Gastrocnemius medialis (tissue), 4 donors: ENCODE data around the gene TCF12. TPM values are rescaled to one million over a fixed set of nuclear protein-coding genes. Genes with fewer than 3 reads are reported as not detected.
"Not testable (repeated sequence)": the region's sequence is repeated elsewhere in the genome, so short reads cannot be mapped to it uniquely, and the experiment has no call there.

ENCODE experiments used
- ATAC-seq, 2 donors: fragments of 150-250 bp; one replicate each; pipeline ENCODE4 v1.9.1; 2016
- DNase-seq, 2 donors: peaks; one replicate each; pipeline ENCODE4 v3.0.0-alpha.2; 2019
- H3K27ac ChIP-seq, 4 donors: fragments of 200-600 bp; sonication (generic); 1 replicate in 1 of 4; 2 replicates in 3 of 4; pipeline ENCODE4 v1.5.1; 2016 to 2018; ENCODE audit warnings: mild to moderate bottlenecking in 2 of 4, moderate library complexity in 1 of 4
- H3K27me3 ChIP-seq, 3 donors: fragments of 200-600 bp; sonication (generic) in 2 of 3; 1 replicate in 1 of 3; 2 replicates in 2 of 3; pipeline versions ENCODE4 v1.5.1 to v1.6.0; 2016 to 2019; ENCODE audit warnings: mild to moderate bottlenecking in 1 of 3, moderate library complexity in 1 of 3
- H3K36me3 ChIP-seq, 2 donors: fragments of 200-600 bp; sonication (generic) in 1 of 2; one replicate each; pipeline ENCODE4 v1.5.1; 2017 to 2018
- H3K4me1 ChIP-seq, 2 donors: fragments of 200-600 bp; sonication (generic) in 1 of 2; one replicate each; pipeline ENCODE4 v1.5.1; 2016 to 2017; ENCODE audit warnings: mild to moderate bottlenecking in 2 of 2
- H3K4me3 ChIP-seq, 4 donors: fragments of 200-600 bp; sonication (generic) in 3 of 4; 1 replicate in 1 of 4; 2 replicates in 3 of 4; pipeline ENCODE4 v1.5.1; 2016 to 2019; ENCODE audit warnings: mild to moderate bottlenecking in 2 of 4
- H3K9me3 ChIP-seq, 3 donors: fragments of 200-600 bp; sonication (generic) in 2 of 3; 1 replicate in 1 of 3; 2 replicates in 2 of 3; pipeline ENCODE4 v1.5.1; 2016 to 2019
- POLR2A ChIP-seq, 2 donors: fragments of 450-650 bp; IDR thresholded peaks; one replicate each; pipeline ENCODE4 v1.6.1; 2017; ENCODE audit warnings: antibody characterized with exemption in 2 of 2, mild to moderate bottlenecking in 2 of 2, moderate library complexity in 2 of 2
- in situ Hi-C, 4 donors: fragments of 200-750 bp; cut with MboI; loops; one replicate each; pipeline versions ENCODE4 v1.15.0 to v1.8.0; 2017; ENCODE audit warnings: low sequenced_read_pairs in 4 of 4
- intact Hi-C: fragments of 100-400 bp; cut with DNase I; formaldehyde crosslinking; loops from one replicate; pipeline ENCODE4 v1.15.1; 2023; ENCODE audit warnings: low total_unique reads
- total RNA-seq, 4 donors: library from RNA; depleted of rRNA; stranded (reverse); fragments of >200 nt; gene quantifications; one replicate each; pipeline versions ENCODE4 v1.1.0 to v1.2.3, GENCODE V29; 2016
- TF ChIP-seq, protein P1 (sequence below), 5 experiments: fragments of 450-650 bp in 3 of 5; fragments of 200-600 bp in 2 of 5; sonication (generic) in 2 of 5; IDR thresholded peaks in 4 of 5; conservative IDR thresholded peaks in 1 of 5; 1 replicate in 4 of 5; 2 replicates in 1 of 5; pipeline ENCODE4 v1.5.1; 2016 to 2019; ENCODE audit warnings: antibody characterized with exemption in 5 of 5, mild to moderate bottlenecking in 3 of 5, moderate library complexity in 3 of 5

The TCF12 gene
- total RNA-seq, 4 donors from 2014 or later, result 34.9 to 63.0 (median 51.4) TPM

DNA sequence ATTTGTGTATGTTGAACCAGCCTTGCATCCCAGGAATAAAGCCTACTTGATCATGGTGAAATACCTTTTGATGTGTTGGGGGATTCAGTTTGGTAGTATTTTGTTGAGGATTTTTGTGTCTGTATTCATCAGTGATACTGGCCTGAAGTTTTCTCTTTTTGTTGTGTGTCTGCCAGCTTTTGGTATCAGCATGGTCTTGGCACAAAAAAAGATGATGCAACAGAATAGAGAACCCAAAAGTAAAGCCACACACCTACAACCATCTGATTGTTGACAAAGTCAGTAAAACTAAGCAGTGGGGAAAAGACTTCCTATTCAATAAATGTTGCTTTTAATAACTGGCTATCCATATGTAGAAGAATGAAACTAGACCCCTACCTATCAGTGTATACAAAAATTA, 77.6 kb downstream of the TCF12 start:
- H3K9me3 ChIP-seq, result no peaks in the 10 kb centered on the region
- in situ Hi-C loops, result no loop called here

DNA sequence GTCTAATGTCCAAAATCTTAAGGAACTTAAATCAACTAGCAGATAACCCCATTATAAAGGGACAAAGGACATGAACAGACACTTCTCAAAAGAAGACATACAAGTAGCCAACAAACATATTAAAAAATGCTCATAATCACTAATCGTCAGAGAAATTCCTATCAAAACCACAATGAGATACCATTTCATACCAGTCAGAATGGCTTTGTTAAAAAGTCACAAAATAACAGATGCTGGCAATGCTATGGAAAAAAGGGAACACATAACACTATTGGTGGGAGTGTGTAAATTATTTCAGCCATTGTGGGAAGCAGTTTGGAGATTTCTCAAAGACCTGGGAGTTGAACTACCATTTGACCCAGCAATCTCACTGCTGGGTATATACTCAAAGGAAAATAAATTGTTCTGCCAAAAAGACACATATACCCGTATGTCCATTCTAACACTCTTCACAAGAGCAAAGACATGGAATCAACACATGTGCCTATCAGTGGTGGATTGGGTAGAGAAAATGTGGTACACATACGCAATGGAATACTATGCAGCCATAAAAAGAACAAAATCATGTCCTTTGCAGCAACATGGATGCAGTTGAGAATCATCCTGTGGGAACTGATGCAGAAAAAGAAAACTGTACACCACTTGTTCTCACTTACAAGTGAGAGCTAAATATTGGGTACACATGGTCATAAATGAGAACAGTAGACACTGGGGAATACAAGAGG, 78.5 kb downstream of the TCF12 start:
- peaks cover 8 to 9% of the 10 kb centered on the region in 2 donors for H3K4me1 ChIP-seq
- intact Hi-C loops, result no loop called here
- H3K4me3 ChIP-seq, result no peak overlapping the region
- ATAC-seq (no peak), DNase-seq (no peak)
- no peak overlapping the region for H3K27ac ChIP-seq
- H3K9me3 ChIP-seq, result no peaks in the 10 kb centered on the region
- in situ Hi-C loops, result no loop called here
- H3K36me3 ChIP-seq, result no peaks in the 10 kb centered on the region
- TF ChIP-seq POLR2A (IDR thresholded peaks at IDR 0.05), result no peak
- TF ChIP-seq, protein P1, sequence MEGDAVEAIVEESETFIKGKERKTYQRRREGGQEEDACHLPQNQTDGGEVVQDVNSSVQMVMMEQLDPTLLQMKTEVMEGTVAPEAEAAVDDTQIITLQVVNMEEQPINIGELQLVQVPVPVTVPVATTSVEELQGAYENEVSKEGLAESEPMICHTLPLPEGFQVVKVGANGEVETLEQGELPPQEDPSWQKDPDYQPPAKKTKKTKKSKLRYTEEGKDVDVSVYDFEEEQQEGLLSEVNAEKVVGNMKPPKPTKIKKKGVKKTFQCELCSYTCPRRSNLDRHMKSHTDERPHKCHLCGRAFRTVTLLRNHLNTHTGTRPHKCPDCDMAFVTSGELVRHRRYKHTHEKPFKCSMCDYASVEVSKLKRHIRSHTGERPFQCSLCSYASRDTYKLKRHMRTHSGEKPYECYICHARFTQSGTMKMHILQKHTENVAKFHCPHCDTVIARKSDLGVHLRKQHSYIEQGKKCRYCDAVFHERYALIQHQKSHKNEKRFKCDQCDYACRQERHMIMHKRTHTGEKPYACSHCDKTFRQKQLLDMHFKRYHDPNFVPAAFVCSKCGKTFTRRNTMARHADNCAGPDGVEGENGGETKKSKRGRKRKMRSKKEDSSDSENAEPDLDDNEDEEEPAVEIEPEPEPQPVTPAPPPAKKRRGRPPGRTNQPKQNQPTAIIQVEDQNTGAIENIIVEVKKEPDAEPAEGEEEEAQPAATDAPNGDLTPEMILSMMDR (IDR thresholded peaks at IDR 0.05 in 4 of 5, conservative IDR thresholded peaks at IDR 0.05 in 1 of 5), result no peak
- no peaks in the 10 kb centered on the region for H3K27me3 ChIP-seq

More for the DNA sequence above, 77.6 kb downstream of the TCF12 start:
- ATAC-seq (no peak), DNase-seq (no peak)
- Histone ChIP-seq H3K36me3 (no peaks in the 10 kb centered on the region), H3K4me3 (no peak overlapping the region), H3K27me3 (no peaks in the 10 kb centered on the region), H3K27ac (no peak overlapping the region), H3K4me1 (peaks cover 8 to 9% of the 10 kb centered on the region in 2 donors)
- intact Hi-C loops, result no loop called here
- no peak for TF ChIP-seq POLR2A (IDR thresholded peaks at IDR 0.05)
- TF ChIP-seq, protein P1 (IDR thresholded peaks at IDR 0.05 in 4 of 5, conservative IDR thresholded peaks at IDR 0.05 in 1 of 5), result no peak

DNA sequence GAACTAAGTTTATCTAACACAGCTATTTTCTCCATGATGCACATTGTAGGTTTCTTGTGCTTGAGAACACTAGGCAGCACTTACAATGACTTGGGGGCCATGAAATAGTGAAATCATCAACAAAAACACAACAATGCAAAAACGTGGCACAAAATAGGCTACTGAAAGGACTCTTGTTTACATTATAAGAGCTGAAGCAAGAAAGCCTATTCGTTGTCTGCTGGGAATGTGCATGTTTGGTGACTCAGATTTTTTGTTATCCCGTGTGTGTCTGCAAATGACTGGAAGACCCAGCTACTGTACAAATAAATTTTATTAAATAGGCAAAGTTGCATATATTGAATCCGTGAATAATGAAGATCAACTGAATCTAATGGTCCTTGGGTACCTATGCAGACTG, 85.0 kb downstream of the TCF12 start:
- Histone ChIP-seq H3K36me3 (no peaks in the 10 kb centered on the region), H3K4me3 (no peak overlapping the region), H3K9me3 (no peaks in the 10 kb centered on the region), H3K27ac (no peak overlapping the region), H3K4me1 (peaks cover 6 to 13% of the 10 kb centered on the region in 2 donors), H3K27me3 (no peaks in the 10 kb centered on the region)
- DNase-seq (no peak), ATAC-seq (no peak)
- TF ChIP-seq POLR2A (IDR thresholded peaks at IDR 0.05), result no peak
- TF ChIP-seq, protein P1 (IDR thresholded peaks at IDR 0.05 in 4 of 5, conservative IDR thresholded peaks at IDR 0.05 in 1 of 5), result no peak
- in situ Hi-C loops, result no loop called here
- intact Hi-C loops, result no loop called here

DNA sequence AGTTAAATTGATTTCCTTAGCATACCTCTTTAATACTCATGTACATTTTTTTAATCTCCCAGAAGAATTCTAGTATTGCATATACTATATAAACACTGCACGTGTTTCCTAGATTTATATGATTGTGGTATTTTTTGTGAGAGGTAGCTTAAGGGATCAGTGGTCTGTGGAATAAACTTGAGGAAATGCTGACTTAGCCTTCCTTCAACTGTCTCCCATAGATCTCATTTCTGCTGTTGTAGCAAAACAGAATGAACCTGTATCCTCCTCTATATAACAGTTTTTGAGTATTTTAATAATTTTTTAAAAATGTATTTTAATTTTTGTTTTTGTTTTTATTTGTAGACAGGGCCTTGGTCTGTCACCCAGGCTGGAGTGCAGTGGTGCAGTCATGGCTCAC, 86.8 kb downstream of the TCF12 start:
- DNase-seq (no peak), ATAC-seq (no peak)
- in situ Hi-C loops (no loop called here), intact Hi-C loops (no loop called here)
- no peaks in the 10 kb centered on the region for H3K9me3 ChIP-seq
- no peaks in the 10 kb centered on the region for H3K27me3 ChIP-seq
- no peak overlapping the region for H3K4me3 ChIP-seq
- H3K27ac ChIP-seq, result no peak overlapping the region
- TF ChIP-seq POLR2A (IDR thresholded peaks at IDR 0.05), result no peak
- TF ChIP-seq, protein P1 (IDR thresholded peaks at IDR 0.05 in 4 of 5, conservative IDR thresholded peaks at IDR 0.05 in 1 of 5), result no peak
- H3K4me1 ChIP-seq, result peaks cover 6 to 16% of the 10 kb centered on the region in 2 donors
- H3K36me3 ChIP-seq, result no peaks in the 10 kb centered on the region

DNA sequence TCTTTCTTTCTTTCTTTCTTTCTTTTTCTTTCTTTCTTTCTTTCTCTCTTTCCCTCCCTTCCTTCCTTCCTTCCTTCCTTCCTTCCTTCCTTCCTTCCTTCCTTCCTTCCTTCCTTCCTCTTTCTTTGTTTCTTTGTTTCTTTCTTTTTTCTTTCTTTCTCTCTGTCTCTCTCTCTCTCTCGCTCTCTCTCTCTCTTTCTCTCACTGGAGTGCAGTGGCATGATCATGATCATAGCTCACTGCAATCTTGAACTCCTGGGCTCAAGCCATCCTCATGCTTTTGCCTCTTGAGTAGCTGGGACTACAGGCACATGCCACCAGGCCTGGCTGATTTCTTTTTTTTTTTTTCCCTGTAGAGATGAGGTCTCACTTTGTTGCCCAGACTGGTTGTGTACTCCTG, 89.4 kb downstream of the TCF12 start:
- H3K36me3 ChIP-seq, H3K27ac ChIP-seq, in situ Hi-C loops, ATAC-seq, H3K27me3 ChIP-seq, intact Hi-C loops, DNase-seq, H3K9me3 ChIP-seq, H3K4me3 ChIP-seq: not testable (repeated sequence)
- H3K4me1 ChIP-seq, result peaks cover 12 to 19% of the 10 kb centered on the region in 2 donors
